Measurements from ENCODE around the gene XYLT2. TPM values are rescaled to one million over a fixed set of nuclear protein-coding genes. Genes with fewer than 3 reads are reported as not detected.

Gene XYLT2
- total and polyA plus RNA-seq, 2 of the 13 experiments (the other 11 are each of a cell fraction or from before 2014, with no cell fraction given) = 17.0 to 22.1 TPM

DNA sequence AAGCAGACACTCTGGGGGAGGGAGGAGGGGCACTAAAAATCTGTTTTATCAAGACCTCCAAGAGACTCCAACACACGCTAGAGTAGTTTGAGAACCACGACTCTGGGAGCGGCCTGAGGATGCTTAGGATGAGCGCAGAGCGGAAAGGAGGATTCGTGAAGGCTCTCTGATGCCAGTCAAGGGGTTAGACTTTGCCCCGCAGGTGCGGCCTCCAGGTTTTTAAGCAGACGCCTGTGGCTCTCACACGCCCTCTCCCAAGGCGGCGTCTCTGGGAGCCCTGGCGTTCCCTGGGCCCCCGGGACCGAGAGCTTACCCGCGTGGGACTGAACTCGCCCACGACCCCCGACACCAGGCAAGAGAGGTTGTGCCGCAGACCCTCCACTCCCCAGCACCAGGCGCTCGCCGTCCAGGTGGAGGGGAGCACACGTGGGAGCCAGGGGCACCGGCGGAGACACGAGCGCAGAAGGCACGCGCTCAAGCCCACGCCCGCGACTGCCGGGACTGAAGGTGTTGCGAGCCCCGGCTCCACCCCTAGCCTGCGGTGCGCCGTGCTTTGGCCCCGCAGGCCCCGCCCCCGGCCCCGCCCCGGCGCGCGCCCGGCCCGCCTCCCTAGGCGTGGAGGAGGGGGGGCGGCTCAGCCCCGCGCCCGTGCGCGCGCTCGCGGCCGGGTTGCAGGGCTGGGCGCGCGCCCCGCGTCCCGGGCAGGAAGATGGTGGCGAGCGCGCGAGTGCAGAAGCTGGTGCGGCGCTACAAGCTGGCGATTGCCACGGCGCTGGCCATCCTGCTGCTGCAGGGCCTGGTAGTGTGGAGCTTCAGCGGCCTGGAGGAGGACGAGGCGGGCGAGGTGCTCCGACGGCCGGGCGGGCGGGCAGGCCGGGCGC, at the start of gene XYLT2 (continued):
- TF ChIP-seq, protein P1, sequence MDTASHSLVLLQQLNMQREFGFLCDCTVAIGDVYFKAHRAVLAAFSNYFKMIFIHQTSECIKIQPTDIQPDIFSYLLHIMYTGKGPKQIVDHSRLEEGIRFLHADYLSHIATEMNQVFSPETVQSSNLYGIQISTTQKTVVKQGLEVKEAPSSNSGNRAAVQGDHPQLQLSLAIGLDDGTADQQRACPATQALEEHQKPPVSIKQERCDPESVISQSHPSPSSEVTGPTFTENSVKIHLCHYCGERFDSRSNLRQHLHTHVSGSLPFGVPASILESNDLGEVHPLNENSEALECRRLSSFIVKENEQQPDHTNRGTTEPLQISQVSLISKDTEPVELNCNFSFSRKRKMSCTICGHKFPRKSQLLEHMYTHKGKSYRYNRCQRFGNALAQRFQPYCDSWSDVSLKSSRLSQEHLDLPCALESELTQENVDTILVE (CRISPR knock-in tag; IDR thresholded peaks at IDR 0.05) = 0 out of 2 replicates have a peak, but pooled peaks have one; percentile 28
- peak; percentile 58 for TF ChIP-seq ZNF263 (CRISPR knock-in tag; IDR thresholded peaks at IDR 0.05)
- TF ChIP-seq, protein P2, sequence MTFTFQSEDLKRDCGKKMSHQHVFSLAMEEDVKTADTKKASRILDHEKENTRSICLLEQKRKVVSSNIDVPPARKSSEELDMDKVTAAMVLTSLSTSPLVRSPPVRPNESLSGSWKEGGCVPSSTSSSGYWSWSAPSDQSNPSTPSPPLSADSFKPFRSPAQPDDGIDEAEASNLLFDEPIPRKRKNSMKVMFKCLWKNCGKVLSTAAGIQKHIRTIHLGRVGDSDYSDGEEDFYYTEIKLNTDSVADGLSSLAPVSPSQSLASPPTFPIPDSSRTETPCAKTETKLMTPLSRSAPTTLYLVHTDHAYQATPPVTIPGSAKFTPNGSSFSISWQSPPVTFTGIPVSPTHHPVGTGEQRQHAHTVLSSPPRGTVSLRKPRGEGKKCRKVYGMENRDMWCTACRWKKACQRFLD (CRISPR knock-in tag; IDR thresholded peaks at IDR 0.05; ENCODE audit: borderline replicate concordance) = no peak; the same call in 1 of the 2 replicates
- 0 out of 2 replicates have a peak, but pooled peaks have one; percentile 65 for TF ChIP-seq ZNF674 (CRISPR knock-in tag; IDR thresholded peaks at IDR 0.05; ENCODE audit: low read depth)
- no peak for TF ChIP-seq ATAD3A (CRISPR knock-in tag; IDR thresholded peaks at IDR 0.05)
- 0 out of 2 replicates have a peak, but pooled peaks have one; percentile 15 for TF ChIP-seq ZNF510 (CRISPR knock-in tag; IDR thresholded peaks at IDR 0.05; ENCODE audit: low read depth)
- TF ChIP-seq SETDB1 (CRISPR knock-in tag; IDR thresholded peaks at IDR 0.05; ENCODE audit: borderline replicate concordance) = no peak
- TF ChIP-seq KDM3A (CRISPR knock-in tag; IDR thresholded peaks at IDR 0.05; ENCODE audit: low read depth) = 0 out of 2 replicates have a peak, but pooled peaks have one; percentile 60
- TF ChIP-seq NFYC (CRISPR knock-in tag; IDR thresholded peaks at IDR 0.05) = no peak
- TF ChIP-seq CHCHD3 (CRISPR knock-in tag; IDR thresholded peaks at IDR 0.05) = no peak
- TF ChIP-seq NFKBIZ (CRISPR knock-in tag; IDR thresholded peaks at IDR 0.05) = no peak
- peak; percentile 74; the same call in 1 of the 2 replicates for TF ChIP-seq ZNF256 (CRISPR knock-in tag; conservative IDR thresholded peaks at IDR 0.05)
- TF ChIP-seq, protein P3, sequence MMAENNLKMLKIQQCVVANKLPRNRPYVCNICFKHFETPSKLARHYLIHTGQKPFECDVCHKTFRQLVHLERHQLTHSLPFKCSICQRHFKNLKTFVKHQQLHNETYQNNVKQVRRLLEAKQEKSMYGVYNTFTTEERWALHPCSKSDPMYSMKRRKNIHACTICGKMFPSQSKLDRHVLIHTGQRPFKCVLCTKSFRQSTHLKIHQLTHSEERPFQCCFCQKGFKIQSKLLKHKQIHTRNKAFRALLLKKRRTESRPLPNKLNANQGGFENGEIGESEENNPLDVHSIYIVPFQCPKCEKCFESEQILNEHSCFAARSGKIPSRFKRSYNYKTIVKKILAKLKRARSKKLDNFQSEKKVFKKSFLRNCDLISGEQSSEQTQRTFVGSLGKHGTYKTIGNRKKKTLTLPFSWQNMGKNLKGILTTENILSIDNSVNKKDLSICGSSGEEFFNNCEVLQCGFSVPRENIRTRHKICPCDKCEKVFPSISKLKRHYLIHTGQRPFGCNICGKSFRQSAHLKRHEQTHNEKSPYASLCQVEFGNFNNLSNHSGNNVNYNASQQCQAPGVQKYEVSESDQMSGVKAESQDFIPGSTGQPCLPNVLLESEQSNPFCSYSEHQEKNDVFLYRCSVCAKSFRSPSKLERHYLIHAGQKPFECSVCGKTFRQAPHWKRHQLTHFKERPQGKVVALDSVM (CRISPR knock-in tag; IDR thresholded peaks at IDR 0.05) = no peak
- no peak for TF ChIP-seq MTF1 (CRISPR knock-in tag; IDR thresholded peaks at IDR 0.05)
- 0 out of 2 replicates have a peak, but pooled peaks have one; percentile 64 for TF ChIP-seq SALL2 (CRISPR knock-in tag; IDR thresholded peaks at IDR 0.05)
- no peak for TF ChIP-seq NBN (conservative IDR thresholded peaks at IDR 0.05)
- no peak for TF ChIP-seq ZNF816 (CRISPR knock-in tag; IDR thresholded peaks at IDR 0.05; ENCODE audit: borderline replicate concordance)
- TF ChIP-seq ETV5 (CRISPR knock-in tag; IDR thresholded peaks at IDR 0.05; ENCODE audit: borderline replicate concordance) = no peak
- no peak for TF ChIP-seq ZFP36 (IDR thresholded peaks at IDR 0.05; ENCODE audit: borderline replicate concordance, low read depth, low read length, partially characterized antibody)
- TF ChIP-seq ZNF10 (CRISPR knock-in tag; IDR thresholded peaks at IDR 0.05; ENCODE audit: borderline replicate concordance, low read depth) = no peak
- TF ChIP-seq ASH2L (IDR thresholded peaks at IDR 0.05; ENCODE audit: insufficient read length, low read depth, low read length) = peak; percentile 63
- TF ChIP-seq NR1H2 (CRISPR knock-in tag; IDR thresholded peaks at IDR 0.05; ENCODE audit: borderline replicate concordance, low read depth) = no peak
- no peak for TF ChIP-seq SMC3 (IDR thresholded peaks at IDR 0.05; ENCODE audit: low read length)
- TF ChIP-seq GLI4 (CRISPR knock-in tag; IDR thresholded peaks at IDR 0.05; ENCODE audit: borderline replicate concordance) = no peak
- TF ChIP-seq ZFX (CRISPR knock-in tag; IDR thresholded peaks at IDR 0.05; ENCODE audit: low read depth) = peak; percentile 84
- TF ChIP-seq ZNF644 (CRISPR knock-in tag; IDR thresholded peaks at IDR 0.05; ENCODE audit: low read depth) = no peak
- TF ChIP-seq GFI1 (CRISPR knock-in tag; IDR thresholded peaks at IDR 0.05; ENCODE audit: borderline replicate concordance) = peak; percentile 23; the same call in 1 of the 2 replicates

All from HepG2 (cell line).